K562 (cell line): ENCODE results near the gene FKBP8. TPM values are rescaled to one million over a fixed set of nuclear protein-coding genes. Genes with fewer than 3 reads are reported as not detected.

Source experiments
- CCNT2 ChIP-seq: IDR thresholded peaks from 2 replicates; pipeline ENCODE4 v1.6.1; 2011; ENCODE audit warnings: borderline replicate concordance, low read depth, mild to moderate bottlenecking, moderate library complexity, mixed read lengths, low read length; ENCODE audit not compliant: insufficient read length; ENCODE audit errors: extremely low read depth
- CHD4 ChIP-seq: fragments of 200-600 bp; sonication (generic); IDR thresholded peaks from 3 replicates; pipeline ENCODE4 v1.6.1; 2012; ENCODE audit warnings: low read depth, mild to moderate bottlenecking, mixed read lengths, low read length, inconsistent platforms; ENCODE audit not compliant: insufficient read depth, insufficient replicate concordance, poor library complexity, severe bottlenecking
- GABPB1 ChIP-seq: sonication (generic); formaldehyde crosslinking; IDR thresholded peaks from 2 replicates; pipeline ENCODE4 v1.8.0; 2022; ENCODE audit warnings: mild to moderate bottlenecking, missing genetic modification reagents
- PTRF ChIP-seq: fragments of 450-650 bp; IDR thresholded peaks from 2 replicates; pipeline ENCODE4 v1.6.1; 2016; ENCODE audit warnings: mild to moderate bottlenecking, missing genetic modification characterization, missing compliant biosample characterization
- RB1 ChIP-seq: fragments of 450-650 bp; IDR thresholded peaks from 2 replicates; pipeline ENCODE4 v1.6.1; 2017; ENCODE audit warnings: low read depth, mild to moderate bottlenecking
- SAP30 ChIP-seq: fragments of 200-600 bp; sonication (generic); IDR thresholded peaks from 2 replicates; pipeline ENCODE4 v1.6.1; 2012; ENCODE audit warnings: borderline replicate concordance, low read depth, mild to moderate bottlenecking, moderate library complexity, low read length, control low read depth, inconsistent platforms; ENCODE audit not compliant: insufficient read depth, poor library complexity, severe bottlenecking
- polyA plus RNA-seq, 8 experiments: library from polyadenylated mRNA; depleted of rRNA in 4 of 8; stranded (reverse) in 5 of 8; unstranded in 3 of 8; fragments of >200 nt; fragmentation: Nextera tagmentation in 2 of 8; fragmentation: Illumina TruSeq in 1 of 8; extraction: Ambion mirVana in 2 of 8; extraction: Trizol in 1 of 8; gene quantifications; 2 replicates each; pipeline versions ENCODE4 v1.2.1 to v1.2.3, GENCODE V29; 2011 to 2014; ENCODE audit warnings: inconsistent platforms in 1 of 8, missing spikeins in 1 of 8
- total RNA-seq, 7 experiments: library from RNA; depleted of rRNA in 6 of 7; stranded (reverse); fragments of >200 nt in 6 of 7; fragmentation: Illumina TruSeq in 2 of 7; extraction: Trizol in 2 of 7; gene quantifications; 2 replicates each; pipeline versions ENCODE4 v1.2.1 to v1.2.3, GENCODE V29; 2011 to 2021; ENCODE audit warnings: low replicate concordance in 1 of 7
- TF ChIP-seq, protein P1 (sequence below): fragments of 150-350 bp; IDR thresholded peaks from 2 replicates; pipeline ENCODE4 v1.6.1; 2014; ENCODE audit warnings: low read depth, mild to moderate bottlenecking, low read length, borderline replicate concordance
- TF ChIP-seq, protein P2 (sequence below), 3 experiments: fragments of 200-800 bp in 1 of 3; sonication (Bioruptor generic) in 1 of 3; sonication (generic) in 1 of 3; formaldehyde crosslinking in 1 of 3; IDR thresholded peaks; 2 replicates each; pipeline versions ENCODE4 v1.6.1 to v1.8.0; 2016 to 2022; ENCODE audit warnings: mild to moderate bottlenecking in 2 of 3, missing compliant biosample characterization in 2 of 3, missing genetic modification characterization in 2 of 3, missing genetic modification reagents in 1 of 3
- TF ChIP-seq, protein P3 (sequence below): fragments of 450-650 bp; IDR thresholded peaks from 2 replicates; pipeline ENCODE4 v1.6.1; 2016; ENCODE audit warnings: borderline replicate concordance
- TF ChIP-seq, protein P4 (sequence below): sonication (generic); formaldehyde crosslinking; IDR thresholded peaks from 2 replicates; pipeline ENCODE4 v1.8.0; 2022; ENCODE audit warnings: mild to moderate bottlenecking, low read depth, missing genetic modification reagents
- TF ChIP-seq, protein P5 (sequence below), 3 experiments: IDR thresholded peaks in 2 of 3; conservative IDR thresholded peaks in 1 of 3; 2 replicates each; pipeline ENCODE4 v1.5.1; 2011 to 2012; ENCODE audit warnings: low read length in 3 of 3, mild to moderate bottlenecking in 3 of 3, control low read depth in 2 of 3, improper control_type of control experiment in 1 of 3, inconsistent platforms in 1 of 3, low read depth in 1 of 3, mixed read lengths in 1 of 3, moderate library complexity in 1 of 3; ENCODE audit not compliant: insufficient read depth in 2 of 3

The FKBP8 gene
- total and polyA plus RNA-seq, 9 of the 15 experiments (the other 6 are each of a cell fraction or from before 2014, with no cell fraction given) = 0.46 to 236 (median 104) TPM

DNA sequence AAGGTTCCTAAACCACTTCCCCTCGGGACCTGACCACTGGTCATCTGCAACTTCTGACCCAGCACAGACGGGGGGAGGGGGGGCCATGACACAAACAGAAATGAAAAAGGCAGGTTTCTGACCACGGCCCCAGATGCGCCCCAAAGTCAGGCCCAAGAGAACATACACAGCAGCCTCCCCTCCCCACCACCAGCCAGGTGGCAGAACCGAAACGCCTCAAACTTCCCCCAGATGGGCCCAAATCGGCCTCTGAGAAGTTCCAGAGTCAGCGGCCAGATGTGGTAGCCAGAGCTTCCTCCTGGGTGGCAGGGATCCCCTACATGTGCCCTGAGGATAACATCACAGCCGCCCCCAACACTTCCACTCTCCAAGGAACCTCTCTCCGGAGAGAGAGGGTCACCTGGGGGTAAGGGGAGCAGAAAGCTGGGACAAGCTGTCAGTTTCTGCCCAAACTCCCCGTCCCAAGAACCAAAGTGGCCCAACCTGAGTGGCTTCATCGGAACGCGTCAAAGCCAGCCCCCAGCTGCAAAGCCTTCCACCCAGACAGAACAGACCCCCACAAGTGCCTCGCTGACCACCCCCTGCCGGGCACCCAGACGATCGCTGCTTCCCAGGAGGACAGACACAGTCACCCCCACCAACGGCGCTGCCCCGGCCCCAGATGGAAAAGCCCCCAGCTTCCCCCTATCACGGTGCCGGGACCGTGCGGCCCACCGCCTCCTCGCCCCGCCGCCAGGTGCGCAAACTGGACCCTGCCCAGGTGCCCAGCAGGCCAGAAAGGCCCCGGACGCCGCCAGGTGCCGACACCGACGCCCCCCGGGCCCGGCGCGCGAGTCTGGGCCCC is 22.3 kb downstream of the FKBP8 start (continued):
- TF ChIP-seq, protein P1, sequence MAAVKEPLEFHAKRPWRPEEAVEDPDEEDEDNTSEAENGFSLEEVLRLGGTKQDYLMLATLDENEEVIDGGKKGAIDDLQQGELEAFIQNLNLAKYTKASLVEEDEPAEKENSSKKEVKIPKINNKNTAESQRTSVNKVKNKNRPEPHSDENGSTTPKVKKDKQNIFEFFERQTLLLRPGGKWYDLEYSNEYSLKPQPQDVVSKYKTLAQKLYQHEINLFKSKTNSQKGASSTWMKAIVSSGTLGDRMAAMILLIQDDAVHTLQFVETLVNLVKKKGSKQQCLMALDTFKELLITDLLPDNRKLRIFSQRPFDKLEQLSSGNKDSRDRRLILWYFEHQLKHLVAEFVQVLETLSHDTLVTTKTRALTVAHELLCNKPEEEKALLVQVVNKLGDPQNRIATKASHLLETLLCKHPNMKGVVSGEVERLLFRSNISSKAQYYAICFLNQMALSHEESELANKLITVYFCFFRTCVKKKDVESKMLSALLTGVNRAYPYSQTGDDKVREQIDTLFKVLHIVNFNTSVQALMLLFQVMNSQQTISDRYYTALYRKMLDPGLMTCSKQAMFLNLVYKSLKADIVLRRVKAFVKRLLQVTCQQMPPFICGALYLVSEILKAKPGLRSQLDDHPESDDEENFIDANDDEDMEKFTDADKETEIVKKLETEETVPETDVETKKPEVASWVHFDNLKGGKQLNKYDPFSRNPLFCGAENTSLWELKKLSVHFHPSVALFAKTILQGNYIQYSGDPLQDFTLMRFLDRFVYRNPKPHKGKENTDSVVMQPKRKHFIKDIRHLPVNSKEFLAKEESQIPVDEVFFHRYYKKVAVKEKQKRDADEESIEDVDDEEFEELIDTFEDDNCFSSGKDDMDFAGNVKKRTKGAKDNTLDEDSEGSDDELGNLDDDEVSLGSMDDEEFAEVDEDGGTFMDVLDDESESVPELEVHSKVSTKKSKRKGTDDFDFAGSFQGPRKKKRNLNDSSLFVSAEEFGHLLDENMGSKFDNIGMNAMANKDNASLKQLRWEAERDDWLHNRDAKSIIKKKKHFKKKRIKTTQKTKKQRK = no peak
- TF ChIP-seq, protein P2, sequence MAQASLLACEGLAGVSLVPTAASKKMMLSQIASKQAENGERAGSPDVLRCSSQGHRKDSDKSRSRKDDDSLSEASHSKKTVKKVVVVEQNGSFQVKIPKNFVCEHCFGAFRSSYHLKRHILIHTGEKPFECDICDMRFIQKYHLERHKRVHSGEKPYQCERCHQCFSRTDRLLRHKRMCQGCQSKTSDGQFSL (CRISPR knock-in tag; IDR thresholded peaks at IDR 0.05) = 0 out of 2 replicates have a peak, but pooled peaks have one; percentile 6
- TF ChIP-seq, protein P2 (tag; IDR thresholded peaks at IDR 0.05) = no peak
- TF ChIP-seq SAP30 (peak; percentile 69), GABPB1 (CRISPR knock-in tag) (0 out of 2 replicates have a peak, but pooled peaks have one; percentile 14), RB1 (no peak), CCNT2 (peak; percentile 39), CHD4 (no peak), PTRF (tag) (no peak)
- TF ChIP-seq, protein P3, sequence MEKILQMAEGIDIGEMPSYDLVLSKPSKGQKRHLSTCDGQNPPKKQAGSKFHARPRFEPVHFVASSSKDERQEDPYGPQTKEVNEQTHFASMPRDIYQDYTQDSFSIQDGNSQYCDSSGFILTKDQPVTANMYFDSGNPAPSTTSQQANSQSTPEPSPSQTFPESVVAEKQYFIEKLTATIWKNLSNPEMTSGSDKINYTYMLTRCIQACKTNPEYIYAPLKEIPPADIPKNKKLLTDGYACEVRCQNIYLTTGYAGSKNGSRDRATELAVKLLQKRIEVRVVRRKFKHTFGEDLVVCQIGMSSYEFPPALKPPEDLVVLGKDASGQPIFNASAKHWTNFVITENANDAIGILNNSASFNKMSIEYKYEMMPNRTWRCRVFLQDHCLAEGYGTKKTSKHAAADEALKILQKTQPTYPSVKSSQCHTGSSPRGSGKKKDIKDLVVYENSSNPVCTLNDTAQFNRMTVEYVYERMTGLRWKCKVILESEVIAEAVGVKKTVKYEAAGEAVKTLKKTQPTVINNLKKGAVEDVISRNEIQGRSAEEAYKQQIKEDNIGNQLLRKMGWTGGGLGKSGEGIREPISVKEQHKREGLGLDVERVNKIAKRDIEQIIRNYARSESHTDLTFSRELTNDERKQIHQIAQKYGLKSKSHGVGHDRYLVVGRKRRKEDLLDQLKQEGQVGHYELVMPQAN = 0 out of 2 replicates have a peak, but pooled peaks have one; percentile 54
- TF ChIP-seq, protein P4, sequence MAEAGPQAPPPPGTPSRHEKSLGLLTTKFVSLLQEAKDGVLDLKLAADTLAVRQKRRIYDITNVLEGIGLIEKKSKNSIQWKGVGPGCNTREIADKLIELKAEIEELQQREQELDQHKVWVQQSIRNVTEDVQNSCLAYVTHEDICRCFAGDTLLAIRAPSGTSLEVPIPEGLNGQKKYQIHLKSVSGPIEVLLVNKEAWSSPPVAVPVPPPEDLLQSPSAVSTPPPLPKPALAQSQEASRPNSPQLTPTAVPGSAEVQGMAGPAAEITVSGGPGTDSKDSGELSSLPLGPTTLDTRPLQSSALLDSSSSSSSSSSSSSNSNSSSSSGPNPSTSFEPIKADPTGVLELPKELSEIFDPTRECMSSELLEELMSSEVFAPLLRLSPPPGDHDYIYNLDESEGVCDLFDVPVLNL = 0 out of 2 replicates have a peak, but pooled peaks have one; percentile 4
- TF ChIP-seq, protein P5, sequence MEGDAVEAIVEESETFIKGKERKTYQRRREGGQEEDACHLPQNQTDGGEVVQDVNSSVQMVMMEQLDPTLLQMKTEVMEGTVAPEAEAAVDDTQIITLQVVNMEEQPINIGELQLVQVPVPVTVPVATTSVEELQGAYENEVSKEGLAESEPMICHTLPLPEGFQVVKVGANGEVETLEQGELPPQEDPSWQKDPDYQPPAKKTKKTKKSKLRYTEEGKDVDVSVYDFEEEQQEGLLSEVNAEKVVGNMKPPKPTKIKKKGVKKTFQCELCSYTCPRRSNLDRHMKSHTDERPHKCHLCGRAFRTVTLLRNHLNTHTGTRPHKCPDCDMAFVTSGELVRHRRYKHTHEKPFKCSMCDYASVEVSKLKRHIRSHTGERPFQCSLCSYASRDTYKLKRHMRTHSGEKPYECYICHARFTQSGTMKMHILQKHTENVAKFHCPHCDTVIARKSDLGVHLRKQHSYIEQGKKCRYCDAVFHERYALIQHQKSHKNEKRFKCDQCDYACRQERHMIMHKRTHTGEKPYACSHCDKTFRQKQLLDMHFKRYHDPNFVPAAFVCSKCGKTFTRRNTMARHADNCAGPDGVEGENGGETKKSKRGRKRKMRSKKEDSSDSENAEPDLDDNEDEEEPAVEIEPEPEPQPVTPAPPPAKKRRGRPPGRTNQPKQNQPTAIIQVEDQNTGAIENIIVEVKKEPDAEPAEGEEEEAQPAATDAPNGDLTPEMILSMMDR (IDR thresholded peaks at IDR 0.05 in 2 of 3, conservative IDR thresholded peaks at IDR 0.05 in 1 of 3; ENCODE audit: insufficient read depth in 2 of 3, low read depth in 1 of 3, low read length in 3 of 3) = peak in 1 of 3 experiments; percentile 28; a peak in 2 of 6 replicates
